Measurements from ENCODE around the gene GRIK4.

Gene GRIK4

DNA sequence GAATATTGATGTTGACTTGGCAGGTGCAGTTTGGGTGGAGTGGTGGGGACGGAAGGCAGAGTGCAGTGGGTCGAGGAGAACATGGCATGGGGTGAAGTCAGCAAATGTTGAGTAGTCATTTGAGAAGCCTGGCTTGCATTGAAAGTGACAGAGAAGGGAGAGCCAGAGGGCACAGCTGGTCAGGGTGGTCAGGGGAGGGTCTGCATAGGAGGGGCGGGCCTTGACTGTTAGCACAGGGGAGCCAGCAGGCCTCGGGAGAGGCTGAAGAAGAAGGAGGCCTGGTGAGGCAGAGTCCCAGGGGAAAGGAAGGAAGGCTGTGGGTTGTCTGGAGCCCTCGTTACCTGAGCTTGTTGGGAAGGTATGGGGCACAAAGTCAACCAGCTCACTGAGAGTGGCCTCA lies 281.6 kb downstream of the GRIK4 start:
- DNase-seq: no peak

DNA sequence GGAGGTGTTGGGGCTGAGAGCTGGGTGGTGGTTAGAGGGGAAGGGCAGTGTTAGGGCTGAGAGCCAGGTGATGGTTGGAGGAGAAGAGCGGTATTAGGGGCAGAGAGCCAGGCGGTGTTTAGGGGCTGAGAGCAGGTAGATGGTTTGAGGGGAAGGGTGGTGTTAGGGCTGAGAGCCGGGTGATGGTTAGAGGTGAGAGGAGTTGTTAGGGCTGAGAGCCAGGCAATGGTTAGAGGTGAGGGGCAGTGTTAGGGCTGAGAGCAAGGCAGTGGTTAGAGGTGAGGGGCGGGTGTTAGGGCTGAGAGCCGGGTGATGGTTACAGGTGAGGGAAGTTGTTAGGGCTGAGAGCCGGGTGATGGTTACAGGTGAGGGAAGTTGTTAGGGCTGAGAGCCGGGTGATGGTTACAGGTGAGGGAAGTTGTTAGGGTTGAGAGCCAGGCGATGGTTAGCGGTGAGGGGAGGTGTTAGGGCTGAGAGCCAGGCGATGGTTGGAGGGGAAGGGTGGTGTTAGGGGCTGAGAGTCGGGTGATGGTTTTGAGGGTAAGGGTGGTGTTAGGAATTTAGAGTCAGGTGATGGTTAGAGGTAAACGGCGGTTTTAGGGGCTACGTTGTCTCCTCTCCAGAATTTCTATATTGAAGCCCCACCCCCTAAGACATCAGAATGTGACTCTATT lies 282.4 kb downstream of the GRIK4 start:
- no peak for DNase-seq

DNA sequence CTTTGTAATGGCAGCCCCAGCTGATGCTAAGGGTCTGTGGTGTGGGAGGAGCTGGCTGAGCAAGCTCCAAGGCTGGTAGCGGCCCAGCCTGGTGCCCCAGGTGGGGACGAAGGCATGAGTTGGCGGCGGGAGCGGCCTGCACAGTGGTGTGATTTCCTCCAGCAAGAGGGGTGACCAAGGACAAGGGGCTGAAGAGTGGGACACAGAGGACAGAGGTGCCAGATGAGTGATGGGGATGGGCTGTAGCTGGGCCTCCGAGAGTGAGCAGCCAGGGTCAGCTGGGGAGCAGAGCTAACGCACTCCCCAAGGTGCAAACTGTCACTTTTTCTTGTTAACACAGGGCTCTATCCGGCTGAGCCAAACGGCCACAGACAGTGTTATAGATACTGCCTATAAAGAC lies 283.2 kb downstream of the GRIK4 start:
- DNase-seq: no peak

DNA sequence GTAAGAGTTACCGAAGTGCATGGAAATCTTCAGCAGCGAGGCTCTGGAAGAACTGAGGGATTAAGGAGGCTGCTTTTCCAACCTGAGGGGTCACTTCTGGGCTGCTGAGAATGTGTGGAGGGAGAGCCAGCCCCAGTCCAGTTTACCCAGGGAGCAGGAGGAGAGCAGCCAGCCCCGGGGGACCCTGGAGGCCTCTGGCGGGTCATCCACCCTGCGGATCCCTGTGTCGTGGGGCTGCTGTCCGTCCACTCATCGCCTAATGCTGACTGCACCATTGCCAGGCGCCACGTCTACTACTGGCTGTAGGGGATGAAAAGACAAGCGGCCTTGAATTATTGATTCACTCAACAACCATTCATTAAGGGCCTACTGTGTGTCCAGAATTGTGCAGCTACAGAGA lies 283.6 kb downstream of the GRIK4 start:
- DNase-seq: no peak

DNA sequence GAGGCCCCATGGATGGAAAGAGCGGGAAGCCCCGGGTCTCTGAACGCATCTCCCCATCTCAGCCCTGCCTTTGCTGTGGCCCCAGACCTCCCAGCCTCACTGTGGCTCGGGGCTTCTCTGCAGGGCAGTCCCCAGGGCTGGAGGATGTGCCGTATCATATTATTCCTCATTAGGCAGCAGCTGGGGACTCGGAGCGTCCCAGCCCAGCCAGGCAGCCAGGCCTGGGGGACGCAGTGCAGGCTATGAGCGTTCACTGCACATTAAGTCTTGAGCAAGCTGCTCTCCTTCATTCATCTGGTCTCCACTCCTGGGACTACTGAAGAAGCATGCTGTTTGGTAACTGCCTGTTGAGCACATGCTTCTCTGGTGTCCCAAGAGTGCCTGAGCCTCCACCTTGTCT lies 285.6 kb downstream of the GRIK4 start:
- no peak for DNase-seq

DNA sequence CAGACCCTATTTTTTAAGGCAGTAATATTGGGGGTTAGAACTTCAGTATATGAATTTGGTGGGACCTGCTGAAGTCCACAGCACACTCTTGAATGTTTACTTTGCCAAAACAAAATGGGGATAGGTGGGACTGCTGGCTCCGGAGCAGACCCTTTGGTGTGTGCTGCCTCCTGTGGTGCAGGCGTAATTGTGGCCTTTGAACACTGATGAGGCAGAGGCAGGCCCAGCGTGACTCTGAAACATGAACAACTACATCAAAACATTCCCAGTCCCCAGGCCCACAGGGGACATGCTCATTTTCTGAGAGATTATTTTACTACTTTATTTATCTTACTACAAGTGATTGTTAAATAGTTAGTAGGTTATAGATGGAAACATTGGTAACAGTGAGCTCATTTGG lies 287.3 kb downstream of the GRIK4 start:
- no peak for DNase-seq

DNA sequence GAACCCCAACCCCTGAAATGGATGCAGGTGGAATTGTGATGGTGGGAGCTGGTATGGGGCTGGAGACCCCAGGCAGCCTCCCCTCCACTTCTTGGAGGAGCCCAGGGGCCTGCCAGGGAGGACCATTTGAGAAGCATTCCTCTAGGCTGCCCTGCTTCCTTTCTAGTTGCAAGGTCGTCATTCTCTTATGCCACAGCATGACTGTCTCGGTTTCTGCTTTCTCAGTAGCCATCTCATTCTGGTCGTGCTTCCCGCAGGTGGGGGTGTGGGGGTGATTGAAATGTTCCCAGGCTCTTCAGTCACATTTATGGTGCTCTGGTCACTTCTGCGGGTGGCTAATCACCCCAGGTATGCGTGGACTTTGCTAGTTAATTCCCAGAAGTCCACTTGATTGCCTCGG lies 288.7 kb downstream of the GRIK4 start:
- no peak for DNase-seq

DNA sequence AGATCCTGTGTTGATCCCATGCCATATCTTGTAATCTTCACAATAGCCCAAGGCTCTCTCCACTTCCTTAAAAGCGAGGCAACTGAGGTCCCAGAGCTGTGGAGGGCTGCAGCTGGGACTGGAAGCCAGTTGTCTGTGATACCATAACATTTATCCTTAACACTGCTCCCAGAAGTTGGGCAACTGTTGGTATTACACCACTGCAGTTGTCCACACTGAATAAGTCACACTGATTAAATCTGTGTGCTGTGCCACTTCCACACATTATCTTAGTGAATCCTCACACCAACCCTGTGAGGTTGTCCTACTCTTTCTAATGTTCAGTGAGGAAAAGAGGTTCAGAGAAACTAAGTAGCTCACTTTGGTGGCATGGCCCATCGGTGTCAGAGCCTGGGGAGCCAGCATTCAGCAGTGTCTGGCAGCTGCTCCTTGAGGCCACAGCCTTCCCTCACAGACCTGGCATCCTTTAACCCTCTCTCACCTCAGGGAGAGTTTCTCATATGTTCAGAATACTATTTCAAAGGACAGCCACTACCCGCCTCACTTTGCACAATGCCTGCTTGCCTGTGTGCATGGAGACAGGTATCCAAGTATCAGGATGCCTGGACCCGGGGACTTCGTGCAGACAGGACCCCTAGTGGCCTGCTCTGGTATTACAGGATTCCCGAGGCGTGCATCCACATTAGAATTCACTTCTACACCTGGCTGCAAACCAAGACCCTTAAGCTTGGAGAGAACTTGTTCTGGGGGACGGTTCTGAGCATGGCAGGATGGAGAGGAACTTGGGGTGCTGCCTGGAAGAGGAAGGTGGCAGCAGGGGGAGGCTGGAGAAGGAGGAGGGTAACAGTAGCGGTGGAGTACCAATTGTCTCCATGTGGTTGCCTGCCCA lies 290.5 kb downstream of the GRIK4 start:
- peak; percentile 31 for DNase-seq

DNA sequence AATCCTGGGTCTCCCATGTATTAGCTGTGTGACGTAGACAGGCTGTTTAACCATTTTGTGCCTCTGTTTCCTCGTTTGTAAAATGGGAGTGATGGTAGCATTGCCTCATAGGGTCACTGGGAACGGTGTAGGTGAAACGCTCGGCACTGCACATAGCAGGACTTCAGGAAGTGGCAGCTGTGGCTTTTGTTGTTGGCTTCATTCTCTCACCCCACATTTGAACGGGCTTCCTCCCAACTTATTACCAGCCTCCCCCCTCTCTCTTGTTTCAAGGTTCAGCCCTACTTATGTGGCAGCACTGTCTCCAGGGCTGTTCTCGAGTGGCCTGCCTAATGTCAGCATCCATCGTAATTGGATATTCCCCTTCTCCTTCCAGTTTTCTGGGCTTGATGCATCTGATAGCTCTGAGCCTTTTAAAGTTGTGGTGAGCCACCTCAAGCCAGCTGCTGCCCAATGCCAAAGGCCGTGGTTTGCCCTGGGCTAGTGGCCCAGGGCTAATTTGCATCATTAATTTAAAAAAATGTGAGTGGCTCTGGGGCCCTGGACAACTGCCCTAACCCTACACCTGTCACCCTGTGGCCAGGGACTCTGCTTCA lies 294.5 kb downstream of the GRIK4 start:
- no peak for DNase-seq

DNA sequence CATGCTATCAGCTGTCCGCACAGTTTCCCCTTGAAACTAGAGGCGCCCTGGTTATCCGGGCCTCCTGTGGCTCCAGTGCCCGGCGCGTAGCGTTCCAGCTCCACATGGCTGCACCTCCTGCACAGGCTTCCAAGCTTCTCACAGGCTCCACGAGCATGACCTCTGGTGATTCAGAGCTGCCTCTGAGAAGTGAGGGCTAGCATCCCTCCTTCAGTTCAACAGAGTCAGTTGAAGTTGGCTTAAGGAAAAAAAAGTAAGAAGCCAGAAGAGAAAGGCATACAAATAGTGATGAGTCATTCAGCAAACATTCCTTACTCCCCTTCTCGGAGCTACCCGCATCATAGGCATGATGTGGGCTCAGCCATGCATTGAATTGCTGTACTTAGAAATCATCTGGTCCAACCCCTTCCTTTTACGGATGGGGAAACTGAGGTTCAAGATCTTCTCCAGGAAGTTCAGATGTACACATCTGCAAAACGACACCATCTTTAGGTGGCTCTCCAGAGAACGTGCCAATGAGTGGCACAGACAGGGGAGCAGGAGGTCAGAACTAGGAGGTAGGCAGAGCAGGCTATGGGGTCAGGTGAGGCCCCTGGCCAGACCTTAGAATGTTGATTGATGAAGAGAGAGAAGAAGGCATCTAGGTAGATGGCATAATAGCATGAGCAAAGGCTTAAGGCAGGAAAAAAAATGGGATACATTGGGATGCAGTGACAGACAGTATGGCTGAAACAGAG lies 296.0 kb downstream of the GRIK4 start:
- DNase-seq: no peak

DNA sequence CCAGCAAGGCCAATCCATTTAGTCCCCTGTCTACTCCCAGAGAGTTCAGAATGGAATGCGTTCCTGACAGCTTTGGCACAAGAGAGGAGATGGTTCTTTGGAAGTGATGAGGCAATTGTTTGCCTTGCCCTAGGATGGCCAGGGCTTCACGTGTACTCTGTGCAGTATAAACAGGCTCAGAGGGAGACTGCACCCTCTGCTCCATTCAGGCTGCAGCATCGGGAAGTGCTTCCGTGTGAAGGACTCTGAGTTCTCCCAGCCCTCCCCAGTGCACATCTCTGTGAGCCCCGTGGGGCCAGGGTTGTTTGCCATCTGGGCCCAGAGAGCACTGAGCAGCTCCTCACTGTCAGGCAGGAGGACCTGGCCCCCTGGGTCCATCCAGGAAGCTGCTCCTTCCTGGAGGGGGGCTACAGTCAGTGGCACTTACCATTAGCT lies 297.1 kb downstream of the GRIK4 start:
- no peak for DNase-seq

DNA sequence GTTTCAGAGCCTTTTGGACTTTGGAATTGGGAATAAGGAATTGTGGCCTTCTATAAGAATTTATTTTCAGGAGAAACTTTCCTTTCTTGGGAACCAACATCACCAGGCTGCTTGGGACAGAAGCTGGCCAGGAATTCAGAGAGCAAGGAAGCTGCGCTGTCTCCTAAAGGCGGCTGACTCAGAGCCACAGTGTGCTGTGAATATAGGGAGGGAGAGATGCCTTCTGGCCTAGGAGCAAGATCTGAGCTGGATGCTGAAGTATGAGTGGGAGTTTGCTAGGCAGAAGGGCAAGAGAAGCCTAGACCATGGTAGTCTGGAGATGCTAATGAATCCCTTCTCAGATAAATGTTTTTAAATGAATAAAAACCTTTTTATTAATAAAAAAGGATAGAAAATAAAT lies 298.7 kb downstream of the GRIK4 start:
- no peak for DNase-seq

DNA sequence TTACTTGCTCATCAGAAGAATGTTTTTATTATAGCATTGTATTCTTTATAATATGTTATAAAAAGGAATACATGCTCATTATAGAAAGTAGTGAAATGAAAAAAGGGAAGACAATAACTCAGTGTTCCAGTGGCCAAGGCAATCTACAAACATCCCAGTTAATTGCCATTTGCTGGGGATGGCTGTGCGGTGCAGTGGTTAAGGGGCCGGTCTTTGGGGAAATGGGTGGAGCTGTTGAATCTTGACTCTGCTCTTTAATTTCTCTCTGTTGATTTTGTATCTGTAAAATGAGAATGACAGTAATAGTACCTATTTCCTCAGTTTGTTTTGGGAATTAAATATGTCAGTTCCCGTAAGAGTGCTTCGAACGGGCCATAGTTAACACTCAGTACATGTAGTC lies 299.7 kb downstream of the GRIK4 start:
- no peak for DNase-seq

DNA sequence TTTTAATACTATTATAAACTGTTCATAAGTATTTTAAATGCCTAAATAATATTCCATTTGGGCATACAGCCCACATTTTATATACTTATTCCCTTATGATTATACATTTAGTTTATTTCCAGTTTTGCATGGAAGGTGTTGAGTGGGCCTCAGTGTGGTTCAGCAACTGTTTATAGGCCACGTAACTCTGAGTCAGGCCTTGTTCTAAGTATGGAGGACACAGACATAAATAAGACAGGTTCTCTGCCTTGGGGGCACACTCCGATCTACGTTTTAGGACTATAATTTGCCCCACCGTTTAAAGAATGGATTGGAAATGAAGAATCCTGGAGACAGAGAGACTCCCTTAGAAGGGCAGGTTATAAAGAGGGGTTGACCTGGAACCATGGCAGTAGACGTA lies 300.2 kb downstream of the GRIK4 start:
- DNase-seq: no peak

DNA sequence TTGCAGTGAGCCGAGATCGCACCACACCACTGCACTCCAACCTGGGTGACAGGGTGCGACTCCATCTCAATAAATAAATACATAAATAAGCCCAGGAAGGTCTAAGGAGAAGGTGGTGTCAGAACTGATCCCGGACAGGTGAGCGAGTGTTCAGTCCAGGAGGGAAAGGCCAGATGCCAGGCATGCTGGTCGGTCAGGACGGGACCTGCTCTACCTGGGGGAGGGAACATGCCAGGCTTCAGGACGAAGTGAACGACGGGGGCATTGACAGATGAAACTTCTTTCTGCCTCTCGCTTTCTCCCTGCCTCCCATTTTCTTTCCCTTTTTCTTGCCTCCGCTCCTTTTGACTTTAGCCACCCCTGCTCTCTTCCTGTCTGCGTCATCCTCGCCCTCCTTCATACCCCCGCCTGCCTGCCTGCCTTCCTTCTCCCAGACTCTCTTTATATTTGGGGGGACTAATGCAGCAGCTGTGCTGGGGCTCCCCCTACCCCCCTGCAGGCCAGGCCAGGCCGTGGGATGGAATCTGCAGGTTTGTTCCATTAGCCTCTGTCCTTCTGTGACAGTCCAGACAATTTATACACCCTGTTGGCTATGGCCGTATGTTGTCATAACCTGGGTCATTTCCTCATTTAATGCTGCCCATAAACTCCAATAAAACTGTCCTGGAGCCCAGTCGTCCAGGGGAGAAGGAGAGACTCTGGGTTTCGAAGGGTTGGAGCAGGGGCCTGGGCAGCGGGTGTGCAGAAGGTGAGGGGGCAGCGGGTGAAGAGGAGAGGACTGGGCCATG lies 303.2 kb downstream of the GRIK4 start:
- no peak for DNase-seq

DNA sequence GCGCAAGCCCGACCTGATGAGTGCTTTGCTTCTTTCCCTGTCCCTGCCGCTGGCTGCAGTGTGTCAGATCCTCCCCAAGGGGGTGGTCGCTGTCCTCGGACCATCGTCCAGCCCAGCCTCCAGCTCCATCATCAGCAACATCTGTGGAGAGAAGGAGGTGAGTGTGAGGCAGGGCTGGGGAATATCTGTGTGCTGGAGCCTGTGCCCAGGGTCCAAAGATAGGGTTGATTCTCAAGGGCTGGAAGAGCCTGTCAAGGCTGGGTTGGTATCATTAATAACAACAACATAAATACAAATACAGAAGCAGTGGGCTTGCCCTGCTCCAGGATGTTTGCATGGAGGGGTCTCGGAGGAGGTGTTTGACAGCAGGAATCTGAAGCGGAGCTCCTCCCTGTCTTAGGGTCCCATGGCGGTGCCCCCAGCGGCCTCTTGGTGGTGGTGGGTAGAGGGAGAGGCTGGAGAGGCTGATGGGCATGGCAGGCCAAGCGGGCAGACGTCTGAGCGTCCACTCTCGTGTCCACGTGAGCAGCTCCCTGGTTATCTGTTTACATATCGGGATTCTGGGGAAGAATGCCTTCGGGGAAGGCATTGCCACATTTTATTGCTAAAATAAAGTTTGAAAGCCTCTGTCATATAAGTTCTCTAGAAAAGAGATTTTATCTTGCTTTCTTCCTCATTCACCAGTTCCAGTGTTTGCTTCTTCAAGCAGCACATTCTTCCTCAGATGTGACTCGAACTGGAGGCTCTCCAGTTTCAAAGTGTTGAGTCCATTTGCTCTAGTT lies 304.0 kb downstream of the GRIK4 start:
- DNase-seq: no peak

DNA sequence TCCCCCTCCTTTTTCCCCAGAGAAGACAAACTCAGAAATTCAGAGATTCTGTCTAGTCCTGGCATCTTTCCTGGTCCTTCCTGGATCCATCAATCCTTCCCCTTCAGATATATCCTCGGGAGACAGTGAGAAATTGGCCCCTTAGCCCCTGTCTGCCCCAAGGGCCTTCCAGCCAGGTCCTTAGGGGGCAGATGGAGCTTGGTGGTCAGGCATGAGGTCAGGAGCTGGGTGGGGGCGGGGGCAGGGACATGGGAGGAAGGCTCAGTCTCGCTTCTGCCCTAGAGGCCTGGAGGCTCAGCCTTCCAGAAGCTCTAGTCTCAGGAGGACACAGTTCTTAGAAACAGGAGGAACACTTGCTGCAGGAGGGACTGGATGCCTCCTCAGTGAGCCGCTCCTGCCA lies 304.6 kb downstream of the GRIK4 start:
- no peak for DNase-seq

DNA sequence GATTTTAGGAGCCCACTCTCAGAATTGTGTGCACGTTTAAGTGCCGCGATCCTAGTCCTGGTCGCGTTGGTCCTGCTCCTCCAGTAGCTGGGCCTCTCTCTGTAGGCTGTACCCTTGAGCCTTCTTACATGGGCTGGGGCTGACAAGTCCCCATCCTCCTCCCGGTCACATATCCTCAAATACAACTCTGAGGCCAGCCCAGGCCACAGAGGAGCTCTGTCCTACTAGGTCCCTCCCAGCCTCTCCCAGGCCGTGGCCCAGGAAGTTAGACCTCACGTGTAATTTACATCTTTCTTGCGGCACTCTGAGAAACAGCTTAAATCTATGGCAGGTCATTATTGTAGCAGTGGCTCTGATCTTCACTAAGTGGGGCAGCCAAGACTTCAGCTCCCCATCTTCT lies 305.2 kb downstream of the GRIK4 start:
- DNase-seq: no peak

DNA sequence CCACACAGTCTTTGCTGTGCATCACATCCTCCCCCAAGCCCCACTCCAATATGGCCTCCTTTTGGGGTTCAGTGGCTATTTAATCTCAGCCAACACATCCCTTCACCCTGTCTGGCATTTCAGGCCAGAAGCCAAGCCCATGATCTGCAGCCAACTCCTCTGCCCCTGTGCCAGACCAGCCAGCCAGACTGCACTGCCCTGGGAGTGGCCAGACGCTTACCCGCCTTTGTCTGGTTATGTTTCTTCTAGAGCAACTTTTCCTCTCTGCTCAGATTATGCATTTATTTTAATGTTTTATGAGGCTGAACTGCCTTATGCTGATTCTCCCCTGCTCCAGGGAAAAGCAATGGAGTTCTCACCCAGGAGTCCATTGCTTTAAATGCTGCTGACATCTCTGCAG lies 305.6 kb downstream of the GRIK4 start:
- DNase-seq: no peak

DNA sequence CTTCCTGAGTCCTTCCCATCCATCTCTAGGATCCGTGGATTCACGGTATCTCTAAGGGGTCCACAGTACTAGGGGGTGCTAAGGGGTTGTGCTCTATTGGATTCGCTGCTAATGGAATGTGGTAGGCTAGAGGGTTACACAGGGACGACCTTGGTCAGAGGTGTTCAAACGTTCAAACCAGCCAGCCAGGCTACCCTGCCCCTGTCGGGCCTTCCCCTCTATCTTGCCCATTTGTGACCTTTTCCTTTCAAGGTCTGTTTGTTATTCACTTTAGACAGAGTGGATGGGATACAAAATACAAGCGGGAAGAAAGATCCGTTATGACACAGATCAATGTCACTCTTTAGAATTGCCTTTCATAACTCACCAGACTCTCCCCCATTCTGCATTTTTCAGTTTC lies 306.5 kb downstream of the GRIK4 start:
- no peak for DNase-seq

DNA sequence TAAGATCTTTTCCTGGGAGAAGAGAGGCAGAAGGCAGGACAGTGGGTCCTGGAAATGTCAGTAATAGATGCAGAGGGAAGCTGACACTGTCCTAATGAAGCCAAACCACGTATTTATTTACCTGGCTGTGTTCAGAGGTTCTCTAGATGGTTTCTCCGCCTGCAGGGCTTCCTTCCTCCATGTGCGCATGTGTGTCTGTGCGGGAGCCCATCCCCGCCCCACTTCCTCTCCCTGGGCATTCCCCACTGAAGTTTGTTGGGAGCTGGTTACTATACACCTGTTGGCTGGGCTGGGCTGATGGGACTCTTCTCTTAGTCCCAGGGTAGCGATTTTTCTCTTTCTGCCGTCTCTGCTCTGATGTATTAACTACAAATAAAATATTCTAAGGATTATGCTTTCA lies 307.5 kb downstream of the GRIK4 start:
- no peak for DNase-seq
